ENCODE results near the gene NINJ1.
"Not testable (repeated sequence)": the region's sequence is repeated elsewhere in the genome, so short reads cannot be mapped to it uniquely, and the experiment has no call there.

Gene NINJ1

DNA sequence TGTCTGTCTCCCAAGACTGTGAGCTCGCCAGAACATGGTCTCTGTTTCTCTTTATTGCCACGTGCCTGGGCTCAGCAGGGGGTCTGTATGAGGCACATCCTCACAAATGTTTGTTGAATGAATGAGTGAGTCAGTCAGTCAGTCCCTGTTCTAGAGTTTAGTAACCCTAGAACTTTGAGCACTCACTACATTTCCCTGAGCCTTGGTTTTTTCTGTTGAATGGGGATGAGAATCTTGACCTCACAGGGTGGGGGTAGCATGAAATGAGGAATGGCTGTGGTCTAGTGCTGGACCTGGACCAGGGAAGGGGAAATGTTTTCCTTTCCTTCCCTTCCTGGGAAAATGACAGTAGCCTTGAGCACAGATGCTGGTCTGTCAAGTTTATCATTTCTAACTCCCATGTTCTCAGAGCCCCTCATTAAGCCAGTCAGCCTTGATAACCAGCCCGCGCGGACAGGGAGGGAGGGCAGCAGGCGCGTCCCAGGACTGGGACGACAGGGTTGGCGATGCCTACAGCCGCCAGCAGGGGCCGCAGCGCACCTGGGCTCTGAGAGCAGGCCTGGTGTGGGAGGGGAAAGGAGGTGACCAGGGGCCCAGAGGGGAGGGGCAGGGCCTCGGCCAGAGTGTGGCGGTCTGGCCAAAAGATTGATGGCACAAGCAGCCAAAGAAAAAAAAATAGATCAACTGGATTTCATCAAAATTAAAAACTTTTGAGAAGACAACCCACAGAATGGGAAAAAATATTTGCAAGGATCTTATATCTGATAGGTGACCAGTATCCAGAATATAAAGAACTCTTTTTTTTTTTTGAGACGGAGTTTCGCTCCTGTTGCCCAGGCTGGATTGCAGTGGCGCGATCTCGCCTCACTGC is 25.8 kb upstream of the NINJ1 start:
- DNase-seq (ENCODE audit: low read depth) = peak; percentile 65

GRCh38 chr9:93156475-93157008 is 22.5 kb upstream of the NINJ1 start:
- DNase-seq (ENCODE audit: low read depth) = no peak

GRCh38 chr9:93155716-93156474 is 21.8 kb upstream of the NINJ1 start:
- no peak for DNase-seq (ENCODE audit: low read depth)

DNA sequence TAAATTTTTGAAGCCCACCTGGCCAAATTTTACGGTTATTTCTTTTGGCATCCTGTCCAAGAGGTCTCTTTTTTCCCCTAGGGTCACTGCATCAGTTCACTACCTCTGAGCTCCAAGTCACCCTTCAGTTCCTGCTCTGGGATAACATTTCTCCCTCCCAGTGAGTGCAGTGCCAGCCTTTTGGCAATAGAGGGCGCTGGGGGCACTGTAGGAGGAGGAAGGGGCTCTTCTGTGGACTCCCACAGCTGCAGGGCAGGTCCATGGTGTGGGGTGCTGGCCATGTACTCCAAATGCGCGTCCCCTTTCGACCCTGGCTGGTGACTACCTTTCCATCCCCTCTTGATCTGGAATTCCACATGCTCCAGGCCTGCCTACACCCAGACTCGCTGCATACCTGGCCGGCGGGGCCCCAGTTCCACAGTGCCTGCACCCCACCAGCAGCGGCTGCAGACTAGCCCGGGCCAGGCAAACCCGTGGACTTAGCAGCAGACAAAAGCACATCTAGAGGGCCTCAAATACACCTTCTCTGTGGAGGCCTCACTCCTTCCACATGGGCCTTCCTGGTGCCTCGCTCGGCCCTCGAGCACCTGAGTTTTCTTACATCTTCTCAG is 20.3 kb upstream of the NINJ1 start:
- DNase-seq (ENCODE audit: low read depth) = no peak

GRCh38 chr9:93151097-93151784 is 17.2 kb upstream of the NINJ1 start:
- DNase-seq (ENCODE audit: low read depth) = no peak

GRCh38 chr9:93149361-93149760 is 15.3 kb upstream of the NINJ1 start:
- no peak for DNase-seq (ENCODE audit: low read depth)

- no peak for DNase-seq (ENCODE audit: low read depth)
Measured at GRCh38 chr9:93148721-93149120, 14.7 kb upstream of the NINJ1 start.

DNA sequence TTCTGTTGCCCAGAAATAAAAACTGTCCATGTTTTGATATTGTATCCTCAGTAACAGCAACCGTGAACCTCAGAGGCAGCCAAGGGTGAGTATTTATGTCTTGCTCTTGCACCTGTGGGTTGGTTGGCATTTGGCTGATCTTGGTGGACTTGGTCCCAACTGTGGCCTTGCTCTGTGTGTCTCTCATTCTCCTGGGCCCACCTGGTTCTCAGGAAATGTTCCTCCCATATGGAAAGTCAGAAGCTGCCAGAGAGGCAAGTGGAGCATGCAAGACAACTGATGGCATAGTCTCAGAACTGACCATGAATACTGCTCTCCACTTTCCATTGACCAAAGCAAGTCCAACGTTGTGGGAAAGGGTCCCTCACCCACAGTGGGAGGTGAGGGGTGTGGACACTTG is 13.6 kb upstream of the NINJ1 start:
- DNase-seq (ENCODE audit: low read depth) = no peak

DNA sequence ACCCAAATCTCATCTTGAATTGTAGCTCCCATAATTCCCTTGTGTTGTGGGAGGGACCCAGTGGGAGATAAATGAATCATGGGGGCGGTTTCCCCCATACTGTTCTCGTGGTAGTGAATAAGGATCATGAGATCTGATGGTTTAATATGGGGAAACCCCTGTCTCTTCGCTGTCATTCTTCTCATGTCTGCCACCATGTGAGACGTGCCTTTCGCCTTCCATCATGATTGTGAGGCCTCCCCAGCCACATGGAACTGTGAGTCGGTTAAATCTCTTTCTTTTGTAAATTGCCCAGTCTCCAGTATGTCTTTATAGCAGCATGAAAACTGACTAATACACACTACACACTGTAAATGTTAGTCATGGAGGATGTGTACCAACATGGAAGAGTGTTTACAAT is 12.6 kb upstream of the NINJ1 start:
- DNase-seq (ENCODE audit: low read depth) = not testable (repeated sequence)

DNA sequence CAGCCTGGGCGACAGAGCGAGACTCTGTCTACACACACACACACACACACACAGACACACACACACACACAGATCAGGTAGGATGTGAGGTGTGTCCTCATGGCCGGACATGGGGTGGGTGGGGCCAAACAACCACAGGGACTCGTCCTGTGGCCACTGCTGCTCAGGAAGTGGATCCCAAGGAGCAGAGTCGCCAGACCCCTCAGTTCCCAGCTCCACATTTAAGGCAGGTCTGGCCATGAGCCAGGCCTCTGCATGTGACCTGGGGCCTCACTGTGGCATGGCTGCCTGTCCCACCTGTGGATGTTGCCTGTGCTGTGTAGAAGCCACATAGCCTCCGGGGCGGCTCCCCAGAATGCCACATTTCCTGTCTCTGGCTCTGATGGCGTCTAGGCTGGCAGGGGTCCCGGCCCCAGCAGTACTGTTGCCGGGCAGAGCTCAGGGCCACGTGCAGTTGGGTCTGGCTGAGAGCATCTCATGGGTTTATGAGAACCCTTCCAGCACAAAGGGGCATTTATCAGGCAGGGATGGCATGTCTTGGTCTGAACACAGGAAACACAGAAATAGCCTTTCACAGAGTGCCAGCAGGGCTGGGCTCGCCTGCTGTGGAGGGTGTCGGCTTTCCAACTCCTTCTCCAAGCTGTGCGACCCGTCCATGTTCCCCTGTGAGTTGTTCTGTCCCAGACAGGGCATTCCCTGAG is 9.9 kb upstream of the NINJ1 start:
- no peak for DNase-seq (ENCODE audit: low read depth)

DNA sequence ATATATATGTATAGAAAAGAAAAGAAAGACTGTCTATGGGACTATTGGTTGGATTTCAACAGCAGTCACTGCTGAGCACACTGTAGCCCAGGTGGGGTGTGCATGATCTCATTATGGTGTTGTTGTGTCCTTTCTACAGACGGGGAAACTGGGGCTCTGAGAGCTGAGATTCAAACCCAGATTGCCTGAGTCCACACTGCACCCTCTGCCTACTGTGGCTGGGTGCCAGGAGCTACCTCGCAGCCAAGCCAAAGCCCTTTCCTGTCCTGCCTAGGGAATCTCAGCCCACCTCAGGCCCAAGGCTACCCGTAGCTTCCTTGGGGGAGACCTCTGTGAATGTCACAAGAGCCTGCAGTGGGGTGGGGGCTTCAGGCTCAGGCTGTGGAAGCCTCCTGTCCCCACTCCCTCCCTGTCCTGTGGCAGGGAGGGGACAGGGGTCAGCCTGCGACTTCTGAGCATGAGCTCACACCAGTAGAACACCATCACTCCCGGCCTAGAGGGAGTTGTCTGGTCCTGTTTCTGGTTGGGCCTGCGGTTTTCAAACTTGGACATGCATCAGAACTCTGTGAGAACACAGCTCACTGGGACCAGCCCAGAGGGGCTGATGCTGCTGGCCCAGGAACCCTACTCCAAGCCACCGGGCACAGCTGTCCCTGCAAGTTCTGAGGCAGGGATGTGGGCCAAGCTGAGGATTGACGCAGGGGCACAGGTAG is 7.9 kb upstream of the NINJ1 start:
- no peak for DNase-seq (ENCODE audit: low read depth)

DNA sequence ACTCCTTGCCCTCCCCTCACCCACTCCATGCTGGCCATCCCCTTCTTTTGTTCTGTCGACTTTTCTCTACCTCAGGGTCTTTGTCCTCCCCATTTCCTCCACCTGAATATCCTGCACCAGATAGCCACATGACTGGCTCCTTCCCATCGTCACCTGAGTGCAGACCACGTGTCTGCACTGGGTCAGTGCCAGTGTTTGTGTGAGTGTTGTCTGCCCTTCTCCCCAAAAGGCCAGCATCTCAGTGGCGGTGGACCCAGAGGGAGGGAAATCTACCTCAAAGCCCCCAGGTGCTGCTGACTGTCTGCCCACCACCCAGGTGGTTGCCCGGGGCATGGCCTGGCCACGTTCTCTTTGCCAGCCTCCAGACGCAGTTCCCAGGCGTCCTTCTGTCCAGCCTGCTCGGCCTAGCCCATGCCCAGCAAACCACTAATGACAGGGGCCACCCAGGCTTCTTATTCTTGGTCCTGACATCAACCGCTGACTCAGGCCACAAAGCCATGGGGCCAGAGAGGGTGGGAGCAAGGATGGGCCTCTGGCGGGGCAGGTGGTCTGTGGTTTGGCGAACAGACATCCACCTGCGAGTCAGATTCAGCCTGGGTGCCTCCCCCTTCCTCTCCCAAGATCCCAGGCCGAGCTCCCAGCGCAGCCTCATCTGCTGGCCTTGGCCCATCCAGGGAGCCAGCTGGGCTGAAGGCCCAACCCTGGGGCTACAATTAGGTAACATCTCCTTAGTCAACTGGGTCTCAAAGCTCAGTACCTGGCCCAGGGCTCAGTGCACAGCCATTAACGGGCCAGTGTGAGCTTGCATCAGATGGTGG is 5.5 kb upstream of the NINJ1 start:
- DNase-seq (ENCODE audit: low read depth) = no peak

DNA sequence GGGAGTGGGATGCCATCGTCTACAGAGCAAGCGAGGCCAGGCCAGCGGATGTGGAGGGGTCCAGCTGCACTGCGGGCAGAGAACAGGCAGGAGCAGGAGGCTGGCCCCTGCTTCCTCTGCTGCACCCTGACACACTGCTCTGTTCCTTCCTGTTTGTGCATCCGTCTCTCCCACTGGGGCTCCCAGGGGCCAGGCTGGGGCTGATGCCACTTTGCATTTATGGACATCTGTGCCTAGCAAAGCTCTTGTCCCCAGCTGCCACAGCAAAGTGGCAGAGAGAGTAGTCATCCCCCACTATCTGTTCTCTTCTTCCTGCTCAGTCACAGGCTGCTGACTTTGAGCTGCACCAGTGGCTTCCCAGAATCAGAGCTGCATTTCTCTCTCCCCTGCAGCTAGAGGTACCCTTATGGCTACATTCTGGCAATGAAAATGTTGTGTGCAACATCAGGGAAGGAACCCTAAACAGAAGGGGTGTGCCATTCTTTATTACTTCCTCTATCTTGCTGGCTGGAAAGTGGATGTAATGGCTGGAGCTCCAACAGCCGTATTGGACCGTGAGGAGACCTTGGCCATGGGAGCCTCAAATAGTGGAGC is 4.2 kb upstream of the NINJ1 start:
- no peak for DNase-seq (ENCODE audit: low read depth)

DNA sequence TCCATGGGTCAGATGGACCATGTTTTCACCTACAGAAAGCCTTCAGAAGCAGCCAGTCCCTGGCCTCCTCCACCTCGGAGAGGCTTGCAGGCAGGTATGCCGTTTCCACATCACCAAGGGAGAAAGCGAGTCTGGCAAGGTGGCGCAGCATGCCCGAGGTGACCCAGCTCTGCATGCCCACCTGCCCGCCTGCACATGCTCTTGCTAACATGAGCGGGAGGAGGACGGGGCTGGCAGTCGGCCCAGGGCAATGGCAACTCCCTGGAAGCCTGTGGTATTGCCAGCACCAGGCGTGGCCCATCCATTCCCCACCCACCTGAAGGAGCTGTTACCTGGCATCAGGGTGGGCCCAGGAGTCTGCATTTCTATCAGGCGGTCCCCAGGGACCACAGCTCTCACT is 3.3 kb upstream of the NINJ1 start:
- no peak for DNase-seq (ENCODE audit: low read depth)

DNA sequence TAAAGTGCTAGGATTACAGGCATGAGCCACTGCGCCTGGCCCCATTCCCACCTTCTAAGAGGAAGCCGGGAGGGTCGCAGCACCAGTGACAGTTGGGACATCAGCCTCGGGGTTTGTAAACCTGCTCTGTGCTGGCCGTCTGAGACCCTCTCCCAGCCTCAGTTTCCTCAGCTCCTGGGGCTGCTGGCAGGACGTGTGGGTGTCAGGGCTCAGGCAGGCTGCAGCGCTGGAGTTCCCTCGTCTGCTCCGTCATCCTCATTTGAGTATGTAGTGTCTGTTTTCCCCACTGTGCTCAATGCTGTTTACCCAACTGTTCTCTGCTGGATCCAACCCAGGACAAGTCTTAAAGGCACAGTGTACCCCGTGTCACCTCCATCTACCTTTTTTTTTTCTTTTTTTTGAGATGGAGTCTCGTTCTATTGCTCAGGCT is 2.0 kb upstream of the NINJ1 start:
- DNase-seq (ENCODE audit: low read depth) = no peak

DNA sequence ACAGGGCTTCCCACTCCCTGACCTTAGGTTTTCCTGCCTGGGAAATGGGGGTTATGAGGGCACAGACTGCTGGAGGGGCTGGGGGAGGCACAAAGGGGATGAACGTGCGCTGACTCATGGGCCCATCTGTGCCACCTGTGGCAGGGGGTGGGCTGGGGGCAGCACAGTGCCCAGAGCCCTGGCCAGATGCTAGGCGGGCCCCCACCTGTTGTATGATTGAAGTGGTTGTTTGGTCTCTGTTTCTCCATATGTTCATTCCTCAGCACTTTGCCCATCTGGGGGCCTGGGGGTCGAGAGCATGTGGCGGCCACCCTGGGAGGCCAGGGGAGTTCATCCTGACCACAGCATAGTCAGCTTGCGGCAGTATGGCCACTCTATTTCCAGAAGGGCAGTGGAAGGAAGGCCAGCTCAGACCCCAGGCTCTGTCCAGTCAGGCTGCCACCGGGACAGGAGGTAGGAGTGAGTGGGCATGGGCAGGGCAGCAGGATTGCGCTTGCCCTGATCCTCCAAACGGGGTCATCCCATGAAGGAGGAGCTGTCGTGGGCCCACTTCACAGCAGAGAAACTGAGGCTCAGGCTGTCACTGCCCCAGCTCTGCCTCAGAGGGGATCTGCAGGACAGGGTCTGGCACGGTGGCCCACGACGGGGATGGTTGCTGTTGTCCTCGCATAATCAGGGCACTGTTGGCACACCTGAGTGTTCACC is 841 bp upstream of the NINJ1 start:
- DNase-seq (ENCODE audit: low read depth) = no peak

GRCh38 chr9:93133681-93134014 is 403 bp downstream of the NINJ1 start:
- DNase-seq (ENCODE audit: low read depth) = no peak

GRCh38 chr9:93132946-93133680 is 938 bp downstream of the NINJ1 start:
- DNase-seq (ENCODE audit: low read depth) = no peak
